CD4-positive, CD25-positive, alpha-beta regulatory T cell (primary cell): ENCODE results near the gene EPHA7. TPM values are rescaled to one million over a fixed set of nuclear protein-coding genes. Genes with fewer than 3 reads are reported as not detected.

ENCODE experiments used
- ATAC-seq, 2 donors: fragments of 150-1000 bp; cut with Tn5 transposase; one replicate each; pipeline ENCODE4 v1.10.0; 2021; ENCODE audit warnings: low read depth in 2 of 2, moderate number of reproducible peaks in 2 of 2, moderate library complexity in 1 of 2
- DNase-seq, 3 donors: peaks; one replicate each; pipeline versions ENCODE4 v3.0.0 to v3.0.0-alpha.2; 2012 to 2022; ENCODE audit warnings: mixed read lengths in 1 of 3
- H3K27ac ChIP-seq: one replicate; pipeline ENCODE4 v1.7.0; 2013; ENCODE audit warnings: mild to moderate bottlenecking, low read length; ENCODE audit not compliant: insufficient read depth, poor library complexity, severe bottlenecking
- H3K27me3 ChIP-seq: one replicate; pipeline ENCODE4 v1.7.0; 2013; ENCODE audit warnings: low read length; ENCODE audit not compliant: control insufficient read depth, insufficient read depth
- H3K36me3 ChIP-seq: one replicate; pipeline ENCODE4 v1.7.0; 2013; ENCODE audit warnings: mild to moderate bottlenecking, low read length, moderate library complexity; ENCODE audit not compliant: control insufficient read depth, insufficient read depth
- H3K4me1 ChIP-seq: 2 replicates; pipeline ENCODE4 v1.7.0; 2013; ENCODE audit warnings: mild to moderate bottlenecking, low read length; ENCODE audit not compliant: insufficient read depth, control insufficient read depth, poor library complexity, severe bottlenecking
- H3K4me3 ChIP-seq: one replicate; pipeline ENCODE4 v1.7.0; 2013; ENCODE audit warnings: low read depth, mild to moderate bottlenecking, low read length, moderate library complexity
- H3K9me3 ChIP-seq, 2 experiments: 1 replicate in 1 of 2; 2 replicates in 1 of 2; pipeline ENCODE4 v1.7.0; 2013; ENCODE audit warnings: low read length in 2 of 2, mild to moderate bottlenecking in 1 of 2, moderate library complexity in 1 of 2; ENCODE audit not compliant: control insufficient read depth in 2 of 2
- H3K27ac Mint-ChIP-seq, 3 donors: one replicate each; pipeline ENCODE4 v1.8.0; 2020 to 2022; ENCODE audit warnings: mild to moderate bottlenecking in 3 of 3, mixed read lengths in 3 of 3, moderate library complexity in 2 of 3
- H3K27me3 Mint-ChIP-seq: one replicate; pipeline ENCODE4 v1.8.0; 2022; ENCODE audit warnings: mild to moderate bottlenecking, mixed read lengths
- H3K36me3 Mint-ChIP-seq: one replicate; pipeline ENCODE4 v1.8.0; 2020; ENCODE audit warnings: mixed read lengths
- H3K4me1 Mint-ChIP-seq, 4 donors: one replicate each; pipeline ENCODE4 v1.8.0; 2020 to 2022; ENCODE audit warnings: mixed read lengths in 4 of 4, mild to moderate bottlenecking in 1 of 4
- H3K4me3 Mint-ChIP-seq, 4 donors: one replicate each; pipeline ENCODE4 v1.8.0; 2020 to 2022; ENCODE audit warnings: mild to moderate bottlenecking in 4 of 4, mixed read lengths in 4 of 4, moderate library complexity in 3 of 4
- H3K9me3 Mint-ChIP-seq, 7 donors: one replicate each; pipeline ENCODE4 v1.8.0; 2020 to 2022; ENCODE audit warnings: mixed read lengths in 7 of 7, mild to moderate bottlenecking in 3 of 7, moderate library complexity in 2 of 7
- polyA plus RNA-seq, 4 donors: library from polyadenylated mRNA; unstranded; fragments of 300-500 nt; fragmentation: Illumina TruSeq; gene quantifications; one replicate each; pipeline ENCODE4 v1.2.3, GENCODE V29; 2021
- total RNA-seq: library from RNA; stranded (reverse); gene quantifications from one replicate; pipeline ENCODE4 v1.2.3, GENCODE V29; 2022

Gene EPHA7
- total and polyA plus RNA-seq, 5 donors from 2014 or later = not detected

DNA sequence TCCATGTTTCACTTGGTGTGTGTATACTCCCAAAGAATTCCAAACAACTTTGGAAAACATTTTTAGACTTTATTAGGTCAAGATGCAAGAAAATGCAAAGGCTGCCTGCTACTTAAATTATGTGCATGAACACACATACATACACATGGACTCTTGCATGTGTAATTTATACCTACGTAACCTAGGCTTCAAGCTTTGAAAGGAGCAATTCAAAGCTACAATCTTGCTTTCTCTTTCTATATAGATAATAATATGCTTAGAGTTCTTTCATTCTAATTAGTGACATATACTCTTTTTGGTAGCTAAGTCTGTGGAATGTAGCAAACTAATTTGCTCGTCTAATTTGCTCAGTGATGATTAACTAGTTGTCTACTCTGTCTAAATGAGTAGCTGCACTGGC is 146.5 kb downstream of the EPHA7 start:
- Mint-ChIP-seq H3K36me3 (no peaks in the 10 kb centered on the region), H3K4me1 (no peaks in the 10 kb centered on the region), H3K27ac (no peak overlapping the region), H3K4me3 (no peak overlapping the region), H3K27me3 (no peaks in the 10 kb centered on the region), H3K9me3 (peaks cover 0 to 9% (median 2%) of the 10 kb centered on the region in 7 donors)
- Histone ChIP-seq H3K4me3 (no peak overlapping the region), H3K9me3 (no peaks in the 10 kb centered on the region), H3K27ac (no peak overlapping the region), H3K4me1 (no peaks in the 10 kb centered on the region), H3K27me3 (no peaks in the 10 kb centered on the region), H3K36me3 (no peaks in the 10 kb centered on the region)
- ATAC-seq (no peak), DNase-seq (no peak)

DNA sequence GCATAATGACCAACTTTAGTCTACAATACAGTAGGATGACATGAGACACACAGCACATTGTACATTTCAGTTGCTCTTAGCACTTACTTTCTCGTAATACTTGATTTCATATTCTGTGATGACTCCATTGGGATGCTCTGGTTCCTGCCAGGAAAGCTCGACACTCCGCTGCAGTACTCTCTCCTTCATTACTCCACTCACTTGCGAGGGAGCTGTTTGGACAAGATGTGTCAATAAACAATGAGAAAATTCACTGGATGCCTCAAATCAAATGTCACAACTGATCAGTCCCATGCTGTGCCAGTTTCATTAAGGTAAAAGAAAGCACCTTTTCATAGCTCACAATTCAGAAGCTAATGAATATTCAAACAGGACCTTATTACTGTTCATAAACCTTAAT is 147.1 kb downstream of the EPHA7 start:
- H3K9me3 ChIP-seq = no peaks in the 10 kb centered on the region
- DNase-seq (no peak), ATAC-seq (no peak)
- H3K27me3 ChIP-seq = no peaks in the 10 kb centered on the region
- H3K36me3 ChIP-seq = no peaks in the 10 kb centered on the region
- Mint-ChIP-seq H3K4me1 (no peaks in the 10 kb centered on the region), H3K36me3 (no peaks in the 10 kb centered on the region), H3K9me3 (peaks cover 0 to 7% (median 2%) of the 10 kb centered on the region in 7 donors), H3K4me3 (no peak overlapping the region), H3K27me3 (no peaks in the 10 kb centered on the region), H3K27ac (no peak overlapping the region)
- H3K4me1 ChIP-seq = no peaks in the 10 kb centered on the region
- H3K4me3 ChIP-seq = no peak overlapping the region
- H3K27ac ChIP-seq = no peak overlapping the region

DNA sequence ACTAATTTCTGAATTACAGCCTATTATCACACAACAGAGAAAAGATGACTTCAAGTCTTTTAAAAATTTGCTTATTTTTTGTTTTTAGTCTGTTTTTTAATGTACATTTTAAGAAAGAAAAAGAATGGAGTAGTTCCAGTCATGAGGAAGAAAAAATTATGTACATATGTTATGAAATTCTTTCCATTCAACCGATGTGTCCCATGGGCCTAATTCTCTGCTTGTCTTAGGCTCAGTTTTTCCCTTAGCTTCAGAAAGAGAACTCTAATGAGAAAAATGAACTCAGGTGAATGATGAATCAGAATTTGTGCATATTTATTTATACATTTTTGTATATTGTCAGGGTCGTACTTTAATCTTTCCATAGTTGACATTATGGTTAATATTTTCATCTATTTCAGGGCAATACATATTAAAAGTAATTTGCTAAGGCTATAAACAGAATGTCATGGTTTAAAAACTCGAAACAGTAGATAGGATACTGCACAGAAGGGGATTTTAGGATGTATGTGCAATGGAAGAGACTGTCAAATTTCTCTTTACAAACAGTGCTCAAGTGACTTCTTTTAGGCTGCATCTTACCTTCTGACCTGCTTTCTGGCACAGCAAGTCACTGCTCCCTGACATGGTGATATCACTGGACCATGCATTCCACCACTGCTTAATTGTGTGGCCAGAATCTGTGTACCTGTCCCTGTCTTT is 153.1 kb downstream of the EPHA7 start:
- H3K4me3 Mint-ChIP-seq = no peak overlapping the region
- Histone ChIP-seq H3K4me1 (no peaks in the 10 kb centered on the region), H3K4me3 (no peak overlapping the region), H3K27me3 (no peaks in the 10 kb centered on the region), H3K27ac (no peak overlapping the region), H3K9me3 (no peaks in the 10 kb centered on the region), H3K36me3 (no peaks in the 10 kb centered on the region)
- peaks cover 0 to 6% (median 0%) of the 10 kb centered on the region in 7 donors for H3K9me3 Mint-ChIP-seq
- no peaks in the 10 kb centered on the region for H3K4me1 Mint-ChIP-seq
- ATAC-seq = no peak
- H3K27me3 Mint-ChIP-seq = no peaks in the 10 kb centered on the region
- no peak overlapping the region for H3K27ac Mint-ChIP-seq
- no peaks in the 10 kb centered on the region for H3K36me3 Mint-ChIP-seq
- no peak for DNase-seq

DNA sequence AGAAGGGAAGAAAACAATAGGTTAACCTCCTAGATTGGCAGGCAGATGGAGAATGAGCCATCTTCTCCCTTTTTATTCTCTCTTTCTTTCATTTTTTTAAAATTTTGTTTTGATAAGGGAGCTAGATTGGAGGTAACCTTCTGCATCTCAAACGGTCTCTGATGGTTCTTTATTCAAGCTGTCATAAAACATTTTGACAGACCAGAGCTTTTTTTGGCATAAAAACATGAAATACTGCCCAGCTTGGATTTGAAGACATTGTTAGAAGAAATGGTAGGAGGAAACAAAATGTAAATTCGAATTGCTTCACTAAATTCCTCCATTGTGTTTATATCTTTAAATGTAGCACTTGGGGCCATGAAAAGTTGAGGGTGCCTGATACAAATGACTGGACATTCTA is 158.5 kb downstream of the EPHA7 start:
- H3K27me3 ChIP-seq = no peaks in the 10 kb centered on the region
- no peak for DNase-seq
- H3K36me3 Mint-ChIP-seq = no peaks in the 10 kb centered on the region
- ATAC-seq = no peak
- H3K4me3 ChIP-seq = no peak overlapping the region
- no peaks in the 10 kb centered on the region for H3K36me3 ChIP-seq
- no peak overlapping the region for H3K4me3 Mint-ChIP-seq
- H3K4me1 ChIP-seq = no peaks in the 10 kb centered on the region
- no peaks in the 10 kb centered on the region for H3K27me3 Mint-ChIP-seq
- H3K4me1 Mint-ChIP-seq = no peaks in the 10 kb centered on the region
- H3K27ac ChIP-seq = no peak overlapping the region
- H3K9me3 Mint-ChIP-seq = peaks cover 0 to 18% (median under 1%) of the 10 kb centered on the region in 7 donors
- H3K9me3 ChIP-seq = no peaks in the 10 kb centered on the region
- H3K27ac Mint-ChIP-seq = no peak overlapping the region

DNA sequence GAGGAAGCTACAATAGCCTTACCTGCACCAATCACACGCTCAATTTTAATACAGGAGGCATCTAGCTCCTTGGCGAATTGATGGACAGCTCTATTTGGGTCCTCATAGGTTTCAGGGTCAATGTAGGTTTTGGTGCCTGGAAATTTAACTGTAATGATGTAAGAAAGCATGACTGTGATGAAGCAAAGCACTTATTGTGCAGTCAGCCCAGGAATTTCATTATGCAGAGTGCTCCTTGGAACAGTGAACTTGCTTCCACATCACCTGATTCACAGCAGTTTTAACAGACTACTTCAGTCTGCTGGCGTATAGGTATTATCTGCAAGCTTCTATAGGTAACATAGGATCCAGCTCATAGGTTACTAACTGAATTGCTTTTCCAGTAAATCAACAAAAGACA is 160.0 kb downstream of the EPHA7 start:
- Histone ChIP-seq H3K9me3 (no peaks in the 10 kb centered on the region), H3K4me3 (no peak overlapping the region), H3K27me3 (no peaks in the 10 kb centered on the region), H3K36me3 (no peaks in the 10 kb centered on the region), H3K27ac (no peak overlapping the region), H3K4me1 (no peaks in the 10 kb centered on the region)
- Mint-ChIP-seq H3K9me3 (peaks cover 0 to 18% (median 1%) of the 10 kb centered on the region in 7 donors), H3K36me3 (no peaks in the 10 kb centered on the region), H3K27ac (no peak overlapping the region), H3K4me1 (no peaks in the 10 kb centered on the region), H3K4me3 (no peak overlapping the region), H3K27me3 (no peaks in the 10 kb centered on the region)
- DNase-seq = no peak
- no peak for ATAC-seq

DNA sequence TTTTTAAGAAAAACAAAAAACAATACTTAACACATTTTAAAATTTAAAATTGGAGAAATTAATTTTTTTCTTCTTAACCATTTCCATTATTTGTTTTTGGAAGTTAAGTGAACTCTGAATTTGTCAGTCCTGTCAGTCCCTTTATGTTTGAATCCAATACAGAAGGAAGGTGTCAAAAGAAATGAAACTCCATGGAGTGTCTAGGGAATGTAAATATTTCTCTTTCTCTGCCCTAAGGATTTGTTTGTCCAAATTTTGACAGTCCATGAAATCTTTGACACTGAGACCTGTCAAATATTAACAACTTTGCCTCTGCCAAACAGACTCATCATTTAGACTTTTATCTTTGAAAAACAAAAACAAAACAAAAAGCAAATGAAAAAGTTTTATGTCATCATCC is 166.4 kb downstream of the EPHA7 start:
- Mint-ChIP-seq H3K9me3 (peaks cover 0 to 8% (median 4%) of the 10 kb centered on the region in 7 donors), H3K27ac (no peak overlapping the region), H3K27me3 (no peaks in the 10 kb centered on the region), H3K4me3 (no peak overlapping the region), H3K36me3 (no peaks in the 10 kb centered on the region), H3K4me1 (no peaks in the 10 kb centered on the region)
- Histone ChIP-seq H3K36me3 (no peaks in the 10 kb centered on the region), H3K4me1 (no peaks in the 10 kb centered on the region), H3K9me3 (no peaks in the 10 kb centered on the region), H3K4me3 (no peak overlapping the region), H3K27me3 (no peaks in the 10 kb centered on the region), H3K27ac (no peak overlapping the region)
- no peak for ATAC-seq
- no peak for DNase-seq

DNA sequence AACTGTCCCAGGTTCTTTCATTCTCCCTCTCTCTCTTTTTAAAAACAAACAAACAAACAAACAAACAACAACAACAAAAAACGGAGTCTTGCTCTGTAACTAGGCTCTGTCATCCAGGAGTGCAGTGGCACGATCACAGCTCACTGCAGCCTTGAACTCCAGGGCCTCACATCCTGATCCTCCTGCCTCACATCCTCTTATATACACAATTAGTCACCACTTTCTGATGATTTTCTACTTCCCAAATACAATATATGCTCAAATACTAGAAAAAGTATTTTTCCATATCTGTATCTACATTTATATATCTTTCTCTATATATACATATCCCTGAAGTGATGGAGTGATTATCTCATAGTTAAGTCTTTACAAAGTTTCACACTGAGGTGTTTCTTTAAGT is 170.7 kb downstream of the EPHA7 start:
- Mint-ChIP-seq H3K27ac (no peak overlapping the region), H3K36me3 (no peaks in the 10 kb centered on the region), H3K27me3 (no peaks in the 10 kb centered on the region), H3K9me3 (peaks cover 0 to 10% (median 3%) of the 10 kb centered on the region in 7 donors), H3K4me1 (no peaks in the 10 kb centered on the region), H3K4me3 (no peak overlapping the region)
- H3K36me3 ChIP-seq = no peaks in the 10 kb centered on the region
- H3K4me1 ChIP-seq = no peaks in the 10 kb centered on the region
- ATAC-seq (no peak), DNase-seq (no peak)
- no peak overlapping the region for H3K4me3 ChIP-seq
- no peaks in the 10 kb centered on the region for H3K9me3 ChIP-seq
- no peaks in the 10 kb centered on the region for H3K27me3 ChIP-seq
- no peak overlapping the region for H3K27ac ChIP-seq

DNA sequence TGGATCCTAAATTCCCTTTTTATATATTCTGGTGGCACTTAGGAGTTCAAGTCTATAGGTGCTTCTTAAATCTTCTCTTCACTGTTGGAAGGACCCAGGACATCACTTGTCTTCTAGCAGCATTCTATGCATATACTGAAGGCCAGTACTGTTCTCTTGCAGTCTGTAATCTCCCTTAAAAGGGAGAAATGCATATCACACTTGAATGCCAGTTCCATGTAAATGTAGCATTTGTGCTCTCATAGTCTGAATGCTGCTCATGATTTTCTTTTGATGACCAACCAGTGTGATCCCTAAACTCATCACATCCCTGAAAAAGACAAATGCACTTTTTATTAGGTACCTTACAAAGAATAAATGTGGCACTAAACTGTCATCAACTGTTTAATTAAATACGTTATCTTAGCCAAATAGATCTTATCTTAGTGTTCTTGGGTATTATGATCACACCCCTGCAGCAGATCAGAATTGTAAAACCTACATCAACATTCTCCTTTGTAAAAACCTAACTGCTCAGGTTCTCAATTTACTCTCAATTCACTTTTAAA is 176.1 kb downstream of the EPHA7 start:
- no peaks in the 10 kb centered on the region for H3K4me1 Mint-ChIP-seq
- no peaks in the 10 kb centered on the region for H3K27me3 ChIP-seq
- no peak overlapping the region for H3K27ac ChIP-seq
- no peaks in the 10 kb centered on the region for H3K36me3 Mint-ChIP-seq
- ATAC-seq (no peak), DNase-seq (no peak)
- no peaks in the 10 kb centered on the region for H3K9me3 ChIP-seq
- no peak overlapping the region for H3K4me3 Mint-ChIP-seq
- no peaks in the 10 kb centered on the region for H3K4me1 ChIP-seq
- peaks cover 0 to 16% (median 2%) of the 10 kb centered on the region in 7 donors for H3K9me3 Mint-ChIP-seq
- H3K4me3 ChIP-seq = no peak overlapping the region
- H3K27me3 Mint-ChIP-seq = no peaks in the 10 kb centered on the region
- no peaks in the 10 kb centered on the region for H3K36me3 ChIP-seq
- no peak overlapping the region for H3K27ac Mint-ChIP-seq
